GM12872 (cell line): ENCODE data around the gene AGAP5.
A peak's percentile ranks its signal among the peaks of the same experiment; 100 is the strongest.

Experiments
- TF ChIP-seq, protein P1 (sequence below): IDR thresholded peaks from 3 replicates; pipeline ENCODE4 v1.5.1; 2011; ENCODE audit warnings: low read depth, mild to moderate bottlenecking, low read length, moderate library complexity; ENCODE audit not compliant: insufficient read depth

Gene AGAP5

DNA sequence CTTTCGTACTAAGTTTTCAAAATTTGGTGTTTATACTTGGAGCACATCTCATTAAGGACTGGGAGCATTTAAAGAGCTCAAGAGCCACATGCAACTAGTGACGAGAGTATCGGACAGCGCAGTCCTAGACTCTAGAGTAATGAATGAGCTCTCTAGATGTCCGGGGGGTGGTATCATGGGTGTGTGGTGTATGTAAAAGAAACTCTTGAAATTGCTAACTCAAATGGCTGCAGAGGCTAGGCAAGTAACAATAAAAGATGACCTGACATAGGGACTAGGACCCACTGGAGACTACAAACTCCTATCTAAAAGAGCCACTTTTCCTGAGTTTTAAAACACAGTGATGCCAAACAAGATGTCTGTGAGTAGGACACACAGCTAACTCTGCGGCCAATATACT is 70.6 kb downstream of the AGAP5 start:
- TF ChIP-seq, protein P1, sequence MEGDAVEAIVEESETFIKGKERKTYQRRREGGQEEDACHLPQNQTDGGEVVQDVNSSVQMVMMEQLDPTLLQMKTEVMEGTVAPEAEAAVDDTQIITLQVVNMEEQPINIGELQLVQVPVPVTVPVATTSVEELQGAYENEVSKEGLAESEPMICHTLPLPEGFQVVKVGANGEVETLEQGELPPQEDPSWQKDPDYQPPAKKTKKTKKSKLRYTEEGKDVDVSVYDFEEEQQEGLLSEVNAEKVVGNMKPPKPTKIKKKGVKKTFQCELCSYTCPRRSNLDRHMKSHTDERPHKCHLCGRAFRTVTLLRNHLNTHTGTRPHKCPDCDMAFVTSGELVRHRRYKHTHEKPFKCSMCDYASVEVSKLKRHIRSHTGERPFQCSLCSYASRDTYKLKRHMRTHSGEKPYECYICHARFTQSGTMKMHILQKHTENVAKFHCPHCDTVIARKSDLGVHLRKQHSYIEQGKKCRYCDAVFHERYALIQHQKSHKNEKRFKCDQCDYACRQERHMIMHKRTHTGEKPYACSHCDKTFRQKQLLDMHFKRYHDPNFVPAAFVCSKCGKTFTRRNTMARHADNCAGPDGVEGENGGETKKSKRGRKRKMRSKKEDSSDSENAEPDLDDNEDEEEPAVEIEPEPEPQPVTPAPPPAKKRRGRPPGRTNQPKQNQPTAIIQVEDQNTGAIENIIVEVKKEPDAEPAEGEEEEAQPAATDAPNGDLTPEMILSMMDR: no peak

DNA sequence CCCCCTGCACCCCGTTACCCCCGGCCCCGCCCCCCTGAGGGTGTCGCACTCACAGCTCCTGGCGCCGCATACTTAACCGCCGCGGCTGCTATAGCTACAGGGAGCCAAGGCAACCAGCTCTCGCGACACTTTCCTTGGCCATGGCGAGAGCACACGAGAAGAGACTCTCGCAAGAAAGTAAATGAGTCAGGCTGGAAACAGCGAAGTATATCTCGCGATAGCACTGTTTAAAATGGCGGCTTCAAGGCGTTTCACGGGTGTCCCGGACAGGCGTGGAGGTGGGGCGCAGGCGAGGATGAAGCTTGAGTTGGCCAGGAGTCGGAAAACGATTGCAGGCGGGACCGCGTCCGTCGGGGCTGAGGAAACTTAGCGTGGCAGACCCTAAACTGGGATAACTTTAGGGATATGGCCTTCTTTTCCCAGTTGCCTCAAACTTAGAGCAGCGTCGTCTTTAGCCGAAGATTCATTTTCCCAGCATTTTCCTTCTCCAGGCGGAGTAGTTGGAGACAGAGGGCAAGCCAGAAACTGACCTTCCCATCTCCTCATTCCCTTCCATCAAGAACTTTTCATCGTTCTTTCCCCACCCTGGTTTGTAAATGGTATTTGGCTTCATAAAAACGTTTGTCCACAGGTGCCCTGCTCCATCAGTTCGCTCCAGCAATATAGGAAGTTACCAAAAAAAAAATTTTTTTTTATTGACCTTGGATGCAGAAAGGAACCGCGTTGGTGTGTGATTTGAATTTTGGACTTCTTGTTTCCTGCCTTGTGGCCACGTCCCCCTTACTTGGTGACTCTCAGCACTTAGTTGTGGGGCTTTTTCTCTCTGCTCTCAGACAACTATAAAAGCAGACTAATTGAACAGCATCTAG is 71.8 kb downstream of the AGAP5 start:
- TF ChIP-seq, protein P1: no peak

DNA sequence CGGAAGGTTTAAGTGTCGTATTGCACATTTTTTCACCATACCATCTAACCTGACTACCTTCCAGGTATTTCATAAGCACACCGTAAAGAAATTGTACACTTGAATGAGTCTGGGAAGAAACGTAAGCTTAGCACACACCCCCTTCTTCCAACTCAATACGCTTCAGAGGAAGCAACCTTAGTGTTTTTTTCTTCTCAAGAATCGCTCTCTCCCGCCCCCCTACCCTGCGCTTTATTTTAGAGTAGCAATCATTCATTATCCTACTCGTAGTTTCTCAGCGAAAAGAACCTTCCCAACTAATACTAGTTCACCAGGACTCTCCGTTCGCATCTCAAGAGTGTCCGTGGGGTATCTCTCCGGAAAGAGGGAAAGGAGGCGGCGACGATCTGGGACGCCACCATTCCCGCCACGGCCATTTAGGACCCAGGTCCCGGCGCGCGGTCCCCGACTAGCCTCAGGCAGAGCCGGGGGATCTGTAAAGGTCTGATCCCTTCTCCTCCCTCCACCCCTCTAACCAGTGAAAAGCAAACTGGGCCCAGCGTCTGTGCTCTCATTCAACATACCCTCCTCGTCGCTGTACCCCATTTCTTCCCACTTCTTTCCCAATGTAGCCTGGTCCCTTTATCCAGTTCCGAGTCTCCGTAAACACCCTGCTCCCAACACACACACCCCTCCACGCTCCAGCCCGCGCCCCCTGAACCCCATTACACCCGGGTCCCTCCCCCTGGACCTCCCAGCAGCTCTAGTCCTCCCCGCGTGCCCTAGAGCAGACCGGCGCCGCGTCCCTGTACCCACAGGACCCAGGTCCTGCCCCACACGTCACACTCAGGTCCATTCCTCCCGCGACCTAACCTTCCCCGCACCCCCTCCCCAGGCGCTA is 72.7 kb downstream of the AGAP5 start:
- TF ChIP-seq, protein P1: 0 out of 3 replicates have a peak, but pooled peaks have one; percentile 2
